HL-60 (cell line): ENCODE data around the gene EPN1.

Source experiments
- DNase-seq, 2 experiments: peaks; one replicate each; pipeline ENCODE4 v3.0.0-alpha.2; 2010 to 2020; ENCODE audit warnings: low read depth in 1 of 2, low spot score in 1 of 2
- H3K27ac ChIP-seq: fragments of 250-450 bp; sonication (Bioruptor Pico); replicated peaks from 2 replicates; pipeline ENCODE4 v1.5.1; 2020; ENCODE audit warnings: mild to moderate bottlenecking, moderate library complexity
- H3K27me3 ChIP-seq: fragments of 250-450 bp; sonication (Bioruptor Pico); 2 replicates; pipeline ENCODE4 v1.5.1; 2021; ENCODE audit warnings: mild to moderate bottlenecking, moderate library complexity; ENCODE audit not compliant: insufficient read depth, poor library complexity, severe bottlenecking
- H3K4me3 ChIP-seq: replicated peaks from 2 replicates; pipeline ENCODE4 v1.5.1; 2011; ENCODE audit warnings: mild to moderate bottlenecking, control low read depth, low read length; ENCODE audit not compliant: insufficient read depth
- CTCF ChIP-seq: IDR thresholded peaks from one replicate; pipeline ENCODE4 v1.5.1; 2011; ENCODE audit warnings: low read length, control low read depth, inconsistent platforms; ENCODE audit not compliant: insufficient read depth
- GABPA ChIP-seq: IDR thresholded peaks from 2 replicates; pipeline ENCODE4 v1.6.1; 2012; ENCODE audit warnings: low read depth
- POLR2AphosphoS5 ChIP-seq: IDR thresholded peaks from 2 replicates; pipeline ENCODE4 v1.6.1; 2012; ENCODE audit warnings: low read depth
- REST ChIP-seq: IDR thresholded peaks from 2 replicates; pipeline ENCODE4 v1.6.1; 2012; ENCODE audit warnings: low read depth; ENCODE audit not compliant: insufficient replicate concordance
- SPI1 ChIP-seq: IDR thresholded peaks from 2 replicates; pipeline ENCODE4 v1.6.1; 2012; ENCODE audit warnings: low read depth, mild to moderate bottlenecking, borderline replicate concordance

The EPN1 gene

GRCh38 chr19:55672418-55672817 is 2.6 kb upstream of the EPN1 start:
- DNase-seq: no peak
- Histone ChIP-seq H3K4me3 (no peak overlapping the region), H3K27ac (no peak overlapping the region), H3K27me3 (no peaks in the 10 kb centered on the region)
- TF ChIP-seq CTCF: no peak
- no peak for TF ChIP-seq SPI1
- TF ChIP-seq GABPA: no peak
- no peak for TF ChIP-seq POLR2AphosphoS5
- no peak for TF ChIP-seq REST

GRCh38 chr19:55673465-55673864 is 1.6 kb upstream of the EPN1 start:
- TF ChIP-seq REST: no peak
- no peak for TF ChIP-seq POLR2AphosphoS5
- TF ChIP-seq CTCF: no peak
- TF ChIP-seq GABPA: no peak
- no peak for TF ChIP-seq SPI1
- Histone ChIP-seq H3K27me3 (no peaks in the 10 kb centered on the region), H3K27ac (no peak overlapping the region), H3K4me3 (no peak overlapping the region)
- no peak for DNase-seq

GRCh38 chr19:55673889-55674288 is 1.1 kb upstream of the EPN1 start:
- TF ChIP-seq REST (no peak), GABPA (no peak), CTCF (no peak), SPI1 (no peak), POLR2AphosphoS5 (no peak)
- no peak for DNase-seq
- Histone ChIP-seq H3K4me3 (no peak overlapping the region), H3K27ac (no peak overlapping the region), H3K27me3 (no peaks in the 10 kb centered on the region)
